Measurements from ENCODE around the gene OLFML1.

GRCh38 chr11:7484131-7484530 lies 1.2 kb upstream of the OLFML1 start:
- TF ChIP-seq POLR2A (IDR thresholded peaks at IDR 0.05; ENCODE audit: low read length), result no peak
- TF ChIP-seq GATA1 (IDR thresholded peaks at IDR 0.05; ENCODE audit: low read depth, low read length), result no peak
